BJ (cell line): ENCODE data around the gene DLGAP1. TPM values are rescaled to one million over a fixed set of nuclear protein-coding genes. Genes with fewer than 3 reads are reported as not detected.

ENCODE experiments used
- CTCF ChIA-PET: fragments of 350-600 bp; formaldehyde crosslinking; extraction: SDS; loops from one replicate; lab custom pipeline; 2021; ENCODE audit warnings: antibody characterized with exemption, inconsistent platforms; lab: Yijun Ruan, JAX
- POLR2A ChIA-PET: fragments of 300-600 bp; sonication (Branson Sonifier 250); formaldehyde crosslinking; extraction: SDS; loops from one replicate; lab custom pipeline; 2021; ENCODE audit warnings: antibody characterized with exemption; lab: Charles Lee
- DNase-seq: peaks from one replicate; pipeline ENCODE4 v3.0.0-alpha.2; 2011; ENCODE audit warnings: low read depth
- H3K27me3 ChIP-seq: 2 replicates; pipeline ENCODE4 v1.6.0; 2011; ENCODE audit warnings: low read length; ENCODE audit not compliant: control insufficient read depth, insufficient read depth
- H3K36me3 ChIP-seq: 2 replicates; pipeline ENCODE4 v1.5.1; 2011; ENCODE audit warnings: low read length; ENCODE audit not compliant: control insufficient read depth, insufficient read depth
- H3K4me3 ChIP-seq: 2 replicates; pipeline ENCODE4 v1.5.1; 2011; ENCODE audit warnings: low read depth, mild to moderate bottlenecking, control low read depth, low read length
- polyA plus RNA-seq: library from polyadenylated mRNA; depleted of rRNA; stranded (reverse); fragments of >200 nt; gene quantifications from 2 replicates; pipeline ENCODE4 v1.2.3, GENCODE V29; 2011
- TF ChIP-seq, protein P1 (sequence below): IDR thresholded peaks from 2 replicates; pipeline ENCODE4 v1.5.1; 2011; ENCODE audit warnings: low read depth, mild to moderate bottlenecking, control low read depth, inconsistent platforms, low read length, moderate library complexity; ENCODE audit not compliant: insufficient read depth

Gene DLGAP1
- polyA plus RNA-seq, 1 experiment: 0.02 TPM

DNA sequence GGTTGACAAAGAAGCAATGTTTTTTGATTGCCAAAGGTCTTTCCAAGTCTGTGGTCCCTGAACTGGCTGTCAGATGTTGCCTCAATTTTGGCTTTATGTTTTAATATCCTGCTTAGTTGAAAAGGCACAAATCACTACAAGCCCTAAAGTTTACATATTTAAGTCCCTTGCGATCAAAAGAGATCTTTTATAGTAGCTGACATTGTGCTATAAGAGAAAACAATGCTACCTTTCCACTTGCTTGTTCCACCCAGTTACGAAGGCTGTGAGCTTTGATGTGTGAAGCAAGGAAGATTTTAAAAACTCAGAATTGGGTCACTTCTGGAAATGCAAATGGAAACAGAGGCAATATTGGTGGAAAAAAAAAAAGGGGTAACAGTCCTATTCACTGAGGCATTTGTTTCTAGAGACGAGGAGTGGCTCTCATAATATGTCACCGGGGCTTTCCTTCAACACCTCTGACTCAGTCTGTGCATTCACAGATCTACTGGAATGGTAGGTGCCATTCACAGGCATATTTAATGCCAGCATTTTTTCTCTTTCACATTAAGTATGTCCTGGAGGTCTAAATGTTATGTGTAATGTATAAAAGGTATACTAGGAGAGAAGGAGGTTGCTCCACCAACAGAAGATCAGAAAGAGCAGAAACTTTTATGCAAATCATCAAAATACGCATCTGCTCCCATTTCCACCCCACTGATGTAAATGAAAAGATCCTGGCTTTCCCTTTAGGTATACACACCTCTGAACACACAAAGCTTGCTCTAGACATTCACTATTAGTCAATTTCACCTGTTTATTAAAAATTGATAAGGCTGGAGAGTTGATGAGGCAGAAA is 913.3 kb downstream of the DLGAP1 start:
- TF ChIP-seq, protein P1, sequence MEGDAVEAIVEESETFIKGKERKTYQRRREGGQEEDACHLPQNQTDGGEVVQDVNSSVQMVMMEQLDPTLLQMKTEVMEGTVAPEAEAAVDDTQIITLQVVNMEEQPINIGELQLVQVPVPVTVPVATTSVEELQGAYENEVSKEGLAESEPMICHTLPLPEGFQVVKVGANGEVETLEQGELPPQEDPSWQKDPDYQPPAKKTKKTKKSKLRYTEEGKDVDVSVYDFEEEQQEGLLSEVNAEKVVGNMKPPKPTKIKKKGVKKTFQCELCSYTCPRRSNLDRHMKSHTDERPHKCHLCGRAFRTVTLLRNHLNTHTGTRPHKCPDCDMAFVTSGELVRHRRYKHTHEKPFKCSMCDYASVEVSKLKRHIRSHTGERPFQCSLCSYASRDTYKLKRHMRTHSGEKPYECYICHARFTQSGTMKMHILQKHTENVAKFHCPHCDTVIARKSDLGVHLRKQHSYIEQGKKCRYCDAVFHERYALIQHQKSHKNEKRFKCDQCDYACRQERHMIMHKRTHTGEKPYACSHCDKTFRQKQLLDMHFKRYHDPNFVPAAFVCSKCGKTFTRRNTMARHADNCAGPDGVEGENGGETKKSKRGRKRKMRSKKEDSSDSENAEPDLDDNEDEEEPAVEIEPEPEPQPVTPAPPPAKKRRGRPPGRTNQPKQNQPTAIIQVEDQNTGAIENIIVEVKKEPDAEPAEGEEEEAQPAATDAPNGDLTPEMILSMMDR: no peak
- H3K4me3 ChIP-seq: no peak overlapping the region
- ChIA-PET CTCF (no interaction called here), POLR2A (no interaction called here)
- H3K36me3 ChIP-seq: no peaks in the 10 kb centered on the region
- no peak for DNase-seq
- peaks cover 5% of the 10 kb centered on the region for H3K27me3 ChIP-seq

DNA sequence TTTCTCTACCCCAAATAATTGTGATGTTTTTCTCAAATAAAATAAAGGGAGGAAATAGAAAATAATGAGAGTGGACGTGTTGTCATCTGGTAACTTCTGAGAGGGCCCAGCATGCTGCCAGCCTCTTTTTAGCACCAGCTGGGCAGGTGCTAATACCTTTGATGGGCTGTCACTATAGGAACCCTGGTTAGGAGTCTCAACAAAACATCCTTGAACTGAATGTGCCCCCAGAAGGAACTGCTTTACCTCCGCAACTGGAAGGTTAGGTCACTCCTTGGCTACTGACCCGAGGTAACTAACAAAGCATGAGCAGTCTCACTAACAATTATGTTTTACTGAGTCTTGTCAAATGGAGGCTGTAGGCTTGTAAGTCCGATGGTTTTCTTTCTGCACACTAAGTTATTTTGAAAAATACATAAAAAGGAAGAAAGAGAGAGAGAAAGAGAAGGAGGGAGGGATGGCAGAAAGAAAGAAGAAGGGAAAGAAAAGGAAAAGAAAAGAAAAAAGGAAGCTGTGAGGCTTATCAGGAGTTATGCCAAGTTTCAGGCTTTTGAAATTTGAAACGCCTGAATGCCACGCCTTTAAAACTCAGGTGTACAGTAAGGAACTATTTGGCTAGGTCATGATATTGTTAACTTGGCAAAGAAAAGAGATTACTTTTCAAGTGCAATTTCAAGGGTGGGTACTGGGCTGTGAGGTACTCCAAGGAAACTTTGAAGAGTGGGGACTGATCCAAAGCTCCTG is 914.1 kb downstream of the DLGAP1 start:
- ChIA-PET CTCF (no interaction called here), POLR2A (no interaction called here)
- TF ChIP-seq, protein P1: no peak
- Histone ChIP-seq H3K4me3 (no peak overlapping the region), H3K36me3 (no peaks in the 10 kb centered on the region), H3K27me3 (peaks cover 7% of the 10 kb centered on the region)
- DNase-seq: no peak

DNA sequence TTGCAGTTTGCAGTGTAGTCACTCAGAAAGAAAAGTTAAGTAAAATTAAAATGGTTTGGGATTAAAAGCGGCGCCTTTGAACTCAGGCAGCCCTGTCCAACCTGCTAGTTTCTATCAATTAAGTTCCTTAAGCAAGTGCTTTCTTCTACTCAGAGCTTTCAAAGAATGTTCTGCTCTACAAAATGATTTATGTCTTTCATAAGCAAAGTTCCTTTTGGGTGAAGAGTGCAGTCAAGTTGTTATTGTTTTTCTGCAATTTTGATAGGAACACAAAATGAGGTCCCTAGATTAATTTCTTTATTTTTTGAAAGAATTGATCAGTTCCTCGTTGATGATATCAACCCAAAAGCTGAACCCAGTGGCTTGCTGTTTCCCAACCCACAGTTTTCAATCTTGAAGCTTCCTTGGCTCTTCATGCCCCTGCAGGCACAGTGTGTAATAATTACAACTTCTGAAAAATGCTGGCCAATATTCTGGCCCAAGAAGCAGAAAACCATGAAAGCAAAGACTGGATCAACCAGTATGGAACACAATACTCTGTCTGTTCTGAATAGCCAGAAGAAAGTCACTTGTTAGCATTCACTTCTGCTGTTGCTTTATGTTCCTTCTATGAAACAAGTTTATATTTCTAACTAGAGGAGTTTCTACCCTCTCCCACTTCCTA is 916.0 kb downstream of the DLGAP1 start:
- ChIA-PET POLR2A (interaction anchor here (0.7 kb wide), 1 partner anchor 250 kb away, joined by 12 read pairs; no protein-coding TSS in a partner anchor), CTCF (no interaction called here)
- TF ChIP-seq, protein P1: no peak
- Histone ChIP-seq H3K4me3 (no peak overlapping the region), H3K27me3 (peaks cover 7% of the 10 kb centered on the region), H3K36me3 (no peaks in the 10 kb centered on the region)
- no peak for DNase-seq

DNA sequence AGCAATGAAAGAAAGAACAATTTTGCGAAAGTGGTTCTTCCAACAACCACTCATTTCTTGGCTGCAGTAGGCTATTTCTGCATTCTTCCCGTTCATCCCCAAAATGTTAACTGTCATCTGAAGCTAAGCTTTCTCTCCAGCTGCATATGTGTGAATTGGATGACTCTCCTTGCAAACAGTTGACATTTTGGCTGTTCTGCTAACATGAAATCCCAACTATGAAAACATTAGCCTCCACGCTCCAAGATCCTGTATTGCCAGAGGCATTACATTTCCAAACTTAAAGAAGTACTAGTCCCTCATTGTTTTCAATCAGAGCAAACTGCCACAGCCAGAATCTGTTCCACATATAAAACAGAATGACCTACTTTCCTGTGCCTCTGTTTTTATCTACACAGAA is 916.7 kb downstream of the DLGAP1 start:
- ChIA-PET POLR2A (interaction anchor here (0.7 kb wide), 1 partner anchor 249 kb away, joined by 12 read pairs; no protein-coding TSS in a partner anchor), CTCF (no interaction called here)
- DNase-seq: no peak
- peaks cover 7% of the 10 kb centered on the region for H3K27me3 ChIP-seq
- H3K4me3 ChIP-seq: no peak overlapping the region
- H3K36me3 ChIP-seq: no peaks in the 10 kb centered on the region
- TF ChIP-seq, protein P1: no peak
